ENCODE data around the gene RPAP3.

- TF ChIP-seq, protein P1, sequence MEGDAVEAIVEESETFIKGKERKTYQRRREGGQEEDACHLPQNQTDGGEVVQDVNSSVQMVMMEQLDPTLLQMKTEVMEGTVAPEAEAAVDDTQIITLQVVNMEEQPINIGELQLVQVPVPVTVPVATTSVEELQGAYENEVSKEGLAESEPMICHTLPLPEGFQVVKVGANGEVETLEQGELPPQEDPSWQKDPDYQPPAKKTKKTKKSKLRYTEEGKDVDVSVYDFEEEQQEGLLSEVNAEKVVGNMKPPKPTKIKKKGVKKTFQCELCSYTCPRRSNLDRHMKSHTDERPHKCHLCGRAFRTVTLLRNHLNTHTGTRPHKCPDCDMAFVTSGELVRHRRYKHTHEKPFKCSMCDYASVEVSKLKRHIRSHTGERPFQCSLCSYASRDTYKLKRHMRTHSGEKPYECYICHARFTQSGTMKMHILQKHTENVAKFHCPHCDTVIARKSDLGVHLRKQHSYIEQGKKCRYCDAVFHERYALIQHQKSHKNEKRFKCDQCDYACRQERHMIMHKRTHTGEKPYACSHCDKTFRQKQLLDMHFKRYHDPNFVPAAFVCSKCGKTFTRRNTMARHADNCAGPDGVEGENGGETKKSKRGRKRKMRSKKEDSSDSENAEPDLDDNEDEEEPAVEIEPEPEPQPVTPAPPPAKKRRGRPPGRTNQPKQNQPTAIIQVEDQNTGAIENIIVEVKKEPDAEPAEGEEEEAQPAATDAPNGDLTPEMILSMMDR (IDR thresholded peaks at IDR 0.05) = no peak
- no peak for TF ChIP-seq POLR2A (IDR thresholded peaks at IDR 0.05)
These were observed 18.2 kb downstream of the RPAP3 start for GRCh38 chr12:47687636-47688035.

Data from body of pancreas (tissue), 4 donors.